Measurements from ENCODE around the gene TASP1. TPM values are rescaled to one million over a fixed set of nuclear protein-coding genes. Genes with fewer than 3 reads are reported as not detected.

TASP1 gene
- total RNA-seq, 2 donors from 2014 or later, result 15.8 to 16.6 TPM

DNA sequence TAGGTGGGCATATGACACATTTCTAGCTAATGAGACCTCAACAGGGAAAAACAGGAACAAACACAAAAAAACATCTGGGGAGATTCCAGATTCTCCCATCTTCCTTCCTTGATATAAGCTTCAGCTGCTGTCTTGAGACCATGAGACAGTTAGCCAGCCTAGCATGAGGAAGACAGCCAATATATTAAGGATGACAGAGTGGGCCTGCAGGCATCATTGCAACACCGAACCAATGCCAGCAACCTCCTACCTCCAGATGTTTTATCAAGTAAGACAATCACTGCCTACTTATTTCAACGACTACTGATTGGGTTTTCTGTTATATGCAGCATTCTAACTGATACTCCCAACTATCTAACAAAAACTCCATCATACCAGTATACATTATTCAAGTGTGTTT lies 298.6 kb downstream of the TASP1 start:
- H3K4me1 ChIP-seq (ENCODE audit: control insufficient read depth, insufficient read depth, low read length), result no peaks in the 10 kb centered on the region
- no peak overlapping the region for H3K27ac ChIP-seq (ENCODE audit: low read depth, low read length)
- no peak overlapping the region for H3K4me3 ChIP-seq (ENCODE audit: low read length)
- no peak overlapping the region for H3K9ac ChIP-seq (ENCODE audit: extremely low read depth, low read length, poor library complexity, severe bottlenecking)
- WGBS, 2 experiments (ENCODE audit: insufficient coverage in 1 of 2, insufficient read length in 1 of 2), result 56 to 100% methylated on average over 1 to 2 of the region's 2 CpGs
- no peak for DNase-seq
- no peaks in the 10 kb centered on the region for H3K9me3 ChIP-seq (ENCODE audit: control insufficient read depth, low read length)
- Mint-ChIP-seq H3K36me3 (ENCODE audit: low read depth) (no peaks in the 10 kb centered on the region), H3K9me3 (no peaks in the 10 kb centered on the region), H3K27me3 (ENCODE audit: insufficient read depth) (peaks cover 14% of the 10 kb centered on the region), H3K4me1 (peaks cover 29% of the 10 kb centered on the region), H3K4me3 (no peak overlapping the region), H3K27ac (no peak overlapping the region)
- no peaks in the 10 kb centered on the region for H3K27me3 ChIP-seq (ENCODE audit: control insufficient read depth, insufficient read depth, low read length, poor library complexity, severe bottlenecking)
- H3K36me3 ChIP-seq (ENCODE audit: control insufficient read depth, insufficient read depth, low read length), result no peaks in the 10 kb centered on the region
- TF ChIP-seq, protein P1, sequence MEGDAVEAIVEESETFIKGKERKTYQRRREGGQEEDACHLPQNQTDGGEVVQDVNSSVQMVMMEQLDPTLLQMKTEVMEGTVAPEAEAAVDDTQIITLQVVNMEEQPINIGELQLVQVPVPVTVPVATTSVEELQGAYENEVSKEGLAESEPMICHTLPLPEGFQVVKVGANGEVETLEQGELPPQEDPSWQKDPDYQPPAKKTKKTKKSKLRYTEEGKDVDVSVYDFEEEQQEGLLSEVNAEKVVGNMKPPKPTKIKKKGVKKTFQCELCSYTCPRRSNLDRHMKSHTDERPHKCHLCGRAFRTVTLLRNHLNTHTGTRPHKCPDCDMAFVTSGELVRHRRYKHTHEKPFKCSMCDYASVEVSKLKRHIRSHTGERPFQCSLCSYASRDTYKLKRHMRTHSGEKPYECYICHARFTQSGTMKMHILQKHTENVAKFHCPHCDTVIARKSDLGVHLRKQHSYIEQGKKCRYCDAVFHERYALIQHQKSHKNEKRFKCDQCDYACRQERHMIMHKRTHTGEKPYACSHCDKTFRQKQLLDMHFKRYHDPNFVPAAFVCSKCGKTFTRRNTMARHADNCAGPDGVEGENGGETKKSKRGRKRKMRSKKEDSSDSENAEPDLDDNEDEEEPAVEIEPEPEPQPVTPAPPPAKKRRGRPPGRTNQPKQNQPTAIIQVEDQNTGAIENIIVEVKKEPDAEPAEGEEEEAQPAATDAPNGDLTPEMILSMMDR (conservative IDR thresholded peaks at IDR 0.05), result no peak

Other genes with a start within 250 kb of the TASP1 start
- 10 to 100 TPM; 23.9 to 32.1 TPM for gene ESF1, start 146.0 kb upstream of the TASP1 start, total RNA-seq
- 10 to 100 TPM; 32.9 to 33.5 TPM for gene NDUFAF5, start 146.1 kb upstream of the TASP1 start, total RNA-seq

All from endodermal cell (in vitro differentiated cells).